BLaER1 treated with 17β-estradiol and CSF1 and Interleukin-3, amounts not matched to agents 10 nM and 100 nM (cell line): ENCODE results near the gene LUZP1.

Experiments used
- H3K27ac ChIP-seq, 11 experiments: shearing (Covaris generic); formaldehyde crosslinking; 2 replicates each; pipeline ENCODE4 v1.8.1; 2022
- H3K27me3 ChIP-seq, 11 experiments: shearing (Covaris generic); formaldehyde crosslinking; 2 replicates each; pipeline ENCODE4 v1.8.1; 2022
- H3K36me3 ChIP-seq, 11 experiments: shearing (Covaris generic); formaldehyde crosslinking; 2 replicates each; pipeline ENCODE4 v1.8.1; 2022
- H3K4me1 ChIP-seq, 10 experiments: shearing (Covaris generic); formaldehyde crosslinking; 2 replicates each; pipeline ENCODE4 v1.8.1; 2022
- H3K4me2 ChIP-seq, 11 experiments: shearing (Covaris generic); formaldehyde crosslinking; 2 replicates each; pipeline ENCODE4 v1.8.1; 2022
- H3K4me3 ChIP-seq, 10 experiments: shearing (Covaris generic); formaldehyde crosslinking; 2 replicates each; pipeline ENCODE4 v1.8.1; 2022
- H3K9ac ChIP-seq, 11 experiments: shearing (Covaris generic); formaldehyde crosslinking; 2 replicates each; pipeline ENCODE4 v1.8.1; 2022
- H3K9me3 ChIP-seq, 11 experiments: shearing (Covaris generic); formaldehyde crosslinking; replicated peaks in 1 of 11; 2 replicates each; pipeline ENCODE4 v1.8.1; 2022
- H4K20me1 ChIP-seq, 11 experiments: shearing (Covaris generic); formaldehyde crosslinking; 2 replicates each; pipeline ENCODE4 v1.8.1; 2022
- Cebpa-rat ChIP-seq, 11 experiments: shearing (Covaris generic); IDR thresholded peaks; 2 replicates each; pipeline ENCODE4 v1.8.1; 2022

The LUZP1 gene

DNA sequence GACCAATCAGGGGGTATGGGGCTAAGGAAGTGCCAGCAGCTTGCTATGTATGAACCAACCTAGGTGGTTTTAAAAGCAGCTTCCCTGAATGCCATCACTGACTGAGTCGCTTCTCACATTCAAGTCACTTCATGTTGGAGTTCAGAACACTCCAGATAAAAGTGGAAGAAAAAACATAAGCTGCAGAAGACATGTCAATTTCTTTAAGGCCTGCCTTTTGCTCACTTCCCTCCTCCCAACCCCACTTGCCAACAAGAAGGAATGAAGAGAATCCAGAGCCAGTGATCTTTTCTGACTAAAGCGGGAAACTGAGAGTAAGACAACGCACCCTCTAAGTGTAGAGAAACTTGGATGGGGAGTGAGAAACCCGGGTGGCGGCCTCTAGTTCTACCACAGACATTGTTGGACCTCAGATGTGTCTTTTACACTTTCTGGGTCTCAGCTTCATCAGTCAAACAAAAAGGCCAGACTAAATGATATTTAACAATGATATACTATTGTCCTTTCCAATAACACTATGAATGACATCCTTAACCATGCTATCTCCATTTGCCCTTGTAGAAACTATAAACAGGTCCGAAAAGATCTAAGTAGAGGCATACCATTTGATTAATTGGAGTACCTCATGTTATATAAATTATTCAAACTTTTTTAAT is 54.1 kb downstream of the LUZP1 start:
- H4K20me1 ChIP-seq = peaks cover 32 to 100% (median 96%) of the 10 kb centered on the region in 11 experiments; a peak in 21 of 22 replicates
- H3K27me3 ChIP-seq = no peaks in the 10 kb centered on the region
- peak overlapping the region; percentile 28 to 65 (median 42); a peak in 18 of 22 replicates for H3K9ac ChIP-seq
- H3K36me3 ChIP-seq = peaks cover 0 to 23% (median 11%) of the 10 kb centered on the region in 11 experiments; a peak in 13 of 22 replicates
- peak overlapping the region; percentile 38 to 80 (median 67); a peak in 19 of 22 replicates for H3K27ac ChIP-seq
- peaks cover 54 to 100% (median 95%) of the 10 kb centered on the region in 10 experiments for H3K4me1 ChIP-seq
- TF ChIP-seq Cebpa-rat (IDR thresholded peaks at IDR 0.05) = no peak
- peaks cover 0 to 8% (median 0%) of the 10 kb centered on the region in 11 experiments; a peak in 2 of 22 replicates for H3K9me3 ChIP-seq
- peak overlapping the region; percentile 19 to 88 (median 65); a peak in 21 of 22 replicates for H3K4me2 ChIP-seq
- no peak overlapping the region for H3K4me3 ChIP-seq

DNA sequence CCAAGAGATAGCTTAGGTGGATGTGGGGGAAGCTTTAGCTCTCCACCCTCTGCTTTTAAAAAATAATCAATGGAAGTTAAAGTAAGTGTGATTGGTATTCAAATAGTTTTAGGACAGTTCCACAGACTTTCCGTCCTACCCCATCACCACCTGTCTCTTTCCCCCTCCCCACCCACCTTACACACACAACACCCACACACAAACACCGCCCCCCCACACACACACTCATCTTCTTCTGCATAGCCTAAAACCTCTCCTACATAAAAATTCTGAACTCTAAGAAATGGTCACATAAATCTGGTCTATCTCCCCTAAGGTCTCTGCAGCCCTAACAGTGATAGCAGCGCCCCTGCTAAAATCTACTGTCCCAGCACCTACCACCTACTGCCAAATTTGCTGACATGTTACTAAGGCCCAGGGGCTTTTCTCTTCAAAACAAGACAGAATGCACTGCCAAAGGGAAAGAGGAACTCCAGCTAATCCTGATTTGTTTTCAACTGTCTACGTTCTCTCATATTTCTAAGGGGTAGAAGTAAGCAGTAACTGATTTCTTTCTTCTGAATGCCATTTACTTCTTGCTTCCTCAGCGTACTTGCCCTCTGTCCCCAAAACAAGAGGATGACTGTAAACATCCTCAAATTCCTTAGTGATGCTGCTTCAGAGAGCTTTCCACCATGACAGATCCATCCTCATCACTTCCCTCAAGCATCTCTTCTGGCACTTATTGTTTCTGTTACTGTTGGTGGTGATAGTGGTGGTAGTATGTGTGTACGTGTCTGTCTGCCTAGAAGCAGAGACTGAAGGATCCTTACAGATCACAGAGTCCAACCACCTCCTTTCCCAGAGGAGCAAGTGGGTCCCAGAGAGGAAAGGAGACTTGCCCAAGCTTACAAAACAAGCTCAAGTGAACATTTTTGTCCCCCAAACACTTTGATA is 56.8 kb downstream of the LUZP1 start:
- no peaks in the 10 kb centered on the region for H3K27me3 ChIP-seq
- H3K27ac ChIP-seq = peak overlapping the region in 9 of 11 experiments; percentile 1 to 80 (median 38); a peak in 15 of 22 replicates
- peak overlapping the region in 5 of 11 experiments; percentile 3 to 25 (median 6); a peak in 4 of 22 replicates for H3K9ac ChIP-seq
- H3K36me3 ChIP-seq = peaks cover 22 to 45% (median 33%) of the 10 kb centered on the region in 11 experiments
- peaks cover 36 to 100% (median 96%) of the 10 kb centered on the region in 11 experiments; a peak in 21 of 22 replicates for H4K20me1 ChIP-seq
- H3K4me2 ChIP-seq = peak overlapping the region in 10 of 11 experiments; percentile 20 to 88 (median 66); a peak in 19 of 22 replicates
- peaks cover 43 to 85% (median 77%) of the 10 kb centered on the region in 10 experiments for H3K4me1 ChIP-seq
- no peak overlapping the region for H3K4me3 ChIP-seq
- peaks cover 0 to 8% (median 0%) of the 10 kb centered on the region in 11 experiments; a peak in 2 of 22 replicates for H3K9me3 ChIP-seq
- no peak for TF ChIP-seq Cebpa-rat (IDR thresholded peaks at IDR 0.05)

DNA sequence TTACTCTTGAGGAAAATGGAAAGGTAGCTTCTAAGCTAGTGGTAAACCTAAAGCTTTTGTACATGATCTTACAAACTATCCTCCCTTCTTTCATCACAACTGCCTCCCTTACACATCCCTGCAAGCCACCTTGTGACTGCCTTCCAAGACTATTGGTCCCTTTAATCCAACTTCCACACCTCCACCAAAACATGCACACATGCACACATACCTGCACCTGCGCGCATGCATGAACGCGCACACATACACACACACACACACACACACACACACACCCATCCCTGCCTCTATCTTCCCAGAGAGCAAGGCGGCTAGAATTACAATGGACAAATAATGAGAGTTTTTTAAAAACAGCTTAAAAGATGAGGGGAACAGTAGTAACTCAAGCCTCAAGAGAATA is 58.3 kb downstream of the LUZP1 start:
- Histone ChIP-seq H3K4me1 (peaks cover 35 to 85% (median 62%) of the 10 kb centered on the region in 10 experiments), H3K9ac (no peak overlapping the region), H3K9me3 (no peaks in the 10 kb centered on the region), H3K4me2 (peak overlapping the region in 5 of 11 experiments; percentile 8 to 88 (median 67); a peak in 7 of 22 replicates), H3K36me3 (peaks cover 37 to 60% (median 44%) of the 10 kb centered on the region in 11 experiments), H4K20me1 (peaks cover 32 to 100% (median 86%) of the 10 kb centered on the region in 11 experiments; a peak in 21 of 22 replicates), H3K27me3 (no peaks in the 10 kb centered on the region), H3K4me3 (no peak overlapping the region), H3K27ac (peak overlapping the region in 1 of 11 experiments; percentile 37; a peak in 2 of 22 replicates)
- TF ChIP-seq Cebpa-rat (IDR thresholded peaks at IDR 0.05) = no peak

DNA sequence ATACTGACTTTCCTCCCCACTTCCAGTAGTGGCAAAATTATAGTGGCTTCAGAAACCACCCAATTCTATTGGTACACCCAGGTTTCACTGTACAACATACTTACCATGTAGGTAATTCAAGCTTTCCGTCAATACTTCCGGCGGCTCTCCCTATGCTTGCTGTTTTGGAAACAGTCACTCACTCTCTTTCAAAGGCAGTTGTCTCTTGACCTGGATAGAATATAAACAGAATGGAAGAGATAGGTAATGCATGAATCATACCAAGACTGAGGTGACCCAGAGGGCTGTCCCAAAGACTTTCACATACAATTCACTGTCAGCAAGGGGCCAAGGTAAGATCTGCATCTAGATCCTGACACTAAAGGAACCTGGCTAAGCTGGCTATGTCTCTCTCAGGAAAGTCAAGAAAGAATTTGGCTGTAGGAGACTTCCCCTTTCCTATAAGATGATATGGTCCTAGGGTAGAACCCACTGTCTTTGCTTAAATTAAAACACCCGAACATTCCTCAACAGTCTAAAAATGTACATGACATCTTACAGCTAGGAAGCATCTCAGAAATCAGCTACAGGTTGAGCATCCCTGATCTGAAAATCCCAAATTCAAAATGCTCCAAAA is 59.6 kb downstream of the LUZP1 start:
- H3K4me1 ChIP-seq = peaks cover 21 to 85% (median 60%) of the 10 kb centered on the region in 10 experiments
- peak overlapping the region in 3 of 11 experiments; percentile 67 to 88 (median 82); a peak in 3 of 22 replicates for H3K4me2 ChIP-seq
- H3K27ac ChIP-seq = no peak overlapping the region
- peaks cover 25 to 95% (median 72%) of the 10 kb centered on the region in 11 experiments; a peak in 21 of 22 replicates for H4K20me1 ChIP-seq
- TF ChIP-seq Cebpa-rat (IDR thresholded peaks at IDR 0.05) = no peak
- no peaks in the 10 kb centered on the region for H3K27me3 ChIP-seq
- no peak overlapping the region for H3K4me3 ChIP-seq
- H3K36me3 ChIP-seq = peaks cover 47 to 73% (median 58%) of the 10 kb centered on the region in 11 experiments
- no peaks in the 10 kb centered on the region for H3K9me3 ChIP-seq
- H3K9ac ChIP-seq = no peak overlapping the region

DNA sequence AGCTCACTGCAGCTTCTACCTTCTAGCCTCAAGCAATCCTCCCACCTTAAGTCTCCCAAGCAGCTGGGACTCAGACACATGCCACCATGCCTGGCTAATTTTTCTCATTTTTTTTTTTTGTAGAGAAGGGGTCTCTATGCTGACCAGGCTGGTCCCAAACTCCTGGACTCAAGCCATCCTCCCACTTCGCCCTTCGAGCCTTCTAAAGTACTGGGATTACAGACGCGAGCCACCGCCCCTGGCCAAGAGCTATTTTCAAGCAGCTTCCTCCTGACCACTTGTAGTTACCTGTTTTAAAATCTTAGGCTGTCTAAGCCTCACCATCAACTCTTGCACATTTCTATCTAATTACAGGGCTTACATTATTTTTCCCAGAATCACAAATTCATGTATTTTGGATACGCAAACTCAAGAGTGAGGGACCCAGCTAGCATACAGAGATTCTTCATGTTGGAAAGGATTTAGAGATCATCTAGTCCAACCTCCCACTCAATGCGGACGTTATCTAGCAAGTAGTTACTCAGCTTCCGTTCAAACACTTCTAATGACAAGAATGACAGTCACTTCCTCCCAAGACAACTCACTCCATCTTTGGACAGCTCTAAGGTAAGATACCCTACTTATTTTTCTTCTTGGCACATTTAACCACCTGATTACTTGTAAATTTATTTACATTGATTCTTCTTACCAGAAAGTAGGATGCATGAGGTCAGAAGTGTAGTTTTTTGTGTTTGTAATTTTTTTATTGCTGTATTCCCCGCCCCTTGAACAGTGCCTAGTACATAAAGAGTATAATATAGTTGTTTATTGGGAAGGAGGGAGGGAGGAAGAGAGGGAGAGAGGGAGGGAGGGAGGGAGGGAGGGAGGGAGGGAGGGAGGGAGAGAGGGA is 65.4 kb downstream of the LUZP1 start:
- Histone ChIP-seq H3K27me3 (no peaks in the 10 kb centered on the region), H3K4me2 (peak overlapping the region; percentile 75 to 98 (median 88)), H3K36me3 (peaks cover 39 to 56% (median 47%) of the 10 kb centered on the region in 11 experiments), H3K4me1 (peaks cover 49 to 88% (median 66%) of the 10 kb centered on the region in 10 experiments), H3K4me3 (peak overlapping the region in 3 of 10 experiments; percentile 38 to 59 (median 40); a peak in 3 of 20 replicates), H4K20me1 (peaks cover 3 to 60% (median 26%) of the 10 kb centered on the region in 11 experiments; a peak in 21 of 22 replicates), H3K27ac (peak overlapping the region; percentile 1 to 100 (median 96); a peak in 21 of 22 replicates), H3K9ac (peak overlapping the region; percentile 1 to 88 (median 82); a peak in 17 of 22 replicates), H3K9me3 (no peaks in the 10 kb centered on the region)
- no peak for TF ChIP-seq Cebpa-rat (IDR thresholded peaks at IDR 0.05)

DNA sequence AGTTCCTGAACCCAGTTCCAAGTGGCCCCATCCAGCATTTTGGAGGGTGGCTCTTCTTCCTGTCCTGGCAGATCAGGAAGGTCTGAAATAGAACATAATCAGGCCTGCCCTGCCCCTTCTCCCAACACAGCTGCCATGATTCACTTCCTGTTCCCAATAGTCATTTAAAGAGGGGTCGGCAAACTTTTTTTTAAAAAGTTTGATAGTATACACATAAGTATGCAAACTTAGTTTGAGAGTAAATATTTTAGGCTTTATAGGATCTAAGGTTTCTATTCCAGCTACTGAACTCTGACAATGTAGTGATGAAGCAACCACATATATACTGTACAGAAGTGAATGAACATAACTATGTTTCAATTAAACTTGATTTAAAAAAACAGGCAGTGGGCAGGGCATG is 66.4 kb downstream of the LUZP1 start:
- Histone ChIP-seq H3K4me3 (peak overlapping the region in 7 of 10 experiments; percentile 6 to 59 (median 40); a peak in 11 of 20 replicates), H3K27me3 (no peaks in the 10 kb centered on the region), H3K9me3 (no peaks in the 10 kb centered on the region), H4K20me1 (peaks cover 12 to 69% (median 27%) of the 10 kb centered on the region in 11 experiments; a peak in 19 of 22 replicates), H3K27ac (peak overlapping the region; percentile 43 to 100 (median 96); a peak in 21 of 22 replicates), H3K4me1 (peaks cover 49 to 98% (median 72%) of the 10 kb centered on the region in 10 experiments), H3K4me2 (peak overlapping the region; percentile 75 to 98 (median 88)), H3K9ac (peak overlapping the region; percentile 2 to 88 (median 82); a peak in 21 of 22 replicates), H3K36me3 (peaks cover 36 to 56% (median 47%) of the 10 kb centered on the region in 11 experiments)
- no peak for TF ChIP-seq Cebpa-rat (IDR thresholded peaks at IDR 0.05)

DNA sequence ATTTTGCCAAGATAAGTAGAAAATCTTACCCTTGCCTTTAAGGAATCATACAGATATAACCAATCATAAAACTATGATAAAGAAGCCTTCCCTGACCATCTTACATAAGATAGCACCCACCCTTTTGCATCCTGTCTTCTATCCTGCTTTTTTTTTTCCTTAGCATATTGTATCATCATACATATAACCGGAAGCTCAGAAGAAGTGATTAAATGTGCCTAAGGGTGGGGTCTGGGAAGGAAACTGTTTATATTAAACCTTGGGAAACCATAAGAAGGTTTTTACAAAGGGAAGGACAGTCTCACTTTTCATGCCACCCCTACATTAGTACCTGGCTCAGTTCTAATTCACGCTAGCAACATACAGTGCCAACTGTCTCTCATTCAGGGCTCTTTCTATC is 66.8 kb downstream of the LUZP1 start:
- H3K36me3 ChIP-seq = peaks cover 36 to 56% (median 47%) of the 10 kb centered on the region in 11 experiments
- H3K27ac ChIP-seq = peak overlapping the region; percentile 43 to 100 (median 96); a peak in 21 of 22 replicates
- peaks cover 49 to 96% (median 72%) of the 10 kb centered on the region in 10 experiments for H3K4me1 ChIP-seq
- peak overlapping the region in 7 of 10 experiments; percentile 6 to 59 (median 40); a peak in 11 of 20 replicates for H3K4me3 ChIP-seq
- peaks cover 16 to 73% (median 27%) of the 10 kb centered on the region in 11 experiments; a peak in 19 of 22 replicates for H4K20me1 ChIP-seq
- H3K4me2 ChIP-seq = peak overlapping the region; percentile 75 to 98 (median 88)
- TF ChIP-seq Cebpa-rat (IDR thresholded peaks at IDR 0.05) = no peak
- no peaks in the 10 kb centered on the region for H3K9me3 ChIP-seq
- no peaks in the 10 kb centered on the region for H3K27me3 ChIP-seq
- H3K9ac ChIP-seq = peak overlapping the region; percentile 2 to 88 (median 82); a peak in 21 of 22 replicates
